GM12892 (cell line): ENCODE data around the gene TRIM10.
A peak's percentile ranks its signal among the peaks of the same experiment; 100 is the strongest.

Experiments
- POLR2A ChIP-seq: IDR thresholded peaks from 2 replicates; pipeline ENCODE4 v1.6.1; 2011; ENCODE audit warnings: low read depth, low read length, control low read depth
- POLR2AphosphoS5 ChIP-seq: IDR thresholded peaks from 2 replicates; pipeline ENCODE4 v1.6.1; 2011; ENCODE audit warnings: low read depth, low read length, control low read depth

GRCh38 chr6:30188541-30188940, 27.5 kb upstream of the TRIM10 start:
- TF ChIP-seq POLR2AphosphoS5: 0 out of 2 replicates have a peak, but pooled peaks have one; percentile 19
- no peak for TF ChIP-seq POLR2A
